IMR-90 (cell line): Measurements from ENCODE around the gene SUSD6. TPM values are rescaled to one million over a fixed set of nuclear protein-coding genes. Genes with fewer than 3 reads are reported as not detected.

Experiments
- ATAC-seq: fragments of 200-7000 bp; cut with Tn5 transposase; 2 replicates; pipeline ENCODE4 v1.9.1; 2020; ENCODE audit warnings: low read depth, mild to moderate bottlenecking, moderate library complexity
- BruUV-seq: library from RNA; stranded (reverse); fragments of 400-500 nt; replicated peaks from 2 replicates; lab custom pipeline; 2021; lab: Mats Ljungman, UMichigan
- CTCF ChIA-PET: fragments of 300-600 bp; formaldehyde crosslinking; extraction: SDS; loops from one replicate; lab custom pipeline; 2021; ENCODE audit warnings: antibody characterized with exemption; lab: Yijun Ruan, JAX
- POLR2A ChIA-PET: fragments of 300-600 bp; sonication (Branson Sonifier 250); formaldehyde crosslinking; loops from one replicate; lab custom pipeline; 2022; ENCODE audit warnings: antibody characterized with exemption; ENCODE audit not compliant: unreplicated experiment; lab: Charles Lee
- DNase-seq: peaks from one replicate; pipeline ENCODE4 v3.0.0; 2013
- H2AFZ ChIP-seq: replicated peaks from 2 replicates; pipeline ENCODE3; 2013; ENCODE audit warnings: low read length, mild to moderate bottlenecking; ENCODE audit not compliant: poor library complexity
- H2AK5ac ChIP-seq: 2 replicates; pipeline ENCODE4 v1.6.1; 2013; ENCODE audit warnings: low read depth, low read length, inconsistent platforms
- H2AK9ac ChIP-seq: replicated peaks from 2 replicates; pipeline ENCODE3; 2013; ENCODE audit warnings: mild to moderate bottlenecking, low read depth, low read length, moderate library complexity; ENCODE audit not compliant: poor library complexity
- H2BK120ac ChIP-seq: 2 replicates; pipeline ENCODE4 v1.6.1; 2013; ENCODE audit warnings: low read depth, low read length, inconsistent platforms
- H2BK15ac ChIP-seq: 3 replicates; pipeline ENCODE4 v1.6.1; 2013; ENCODE audit warnings: low read depth, low read length, inconsistent platforms
- H2BK20ac ChIP-seq: 2 replicates; pipeline ENCODE4 v1.6.1; 2013; ENCODE audit warnings: low read depth, mild to moderate bottlenecking, inconsistent platforms, low read length, moderate library complexity
- H2BK5ac ChIP-seq: 2 replicates; pipeline ENCODE4 v1.6.1; 2013; ENCODE audit warnings: mild to moderate bottlenecking, low read depth, low read length, inconsistent platforms; ENCODE audit not compliant: poor library complexity, severe bottlenecking
- H3K14ac ChIP-seq: replicated peaks from 2 replicates; pipeline ENCODE4 v1.6.1; 2013; ENCODE audit warnings: low read depth, low read length, inconsistent platforms
- H3K18ac ChIP-seq: 2 replicates; pipeline ENCODE4 v1.6.1; 2013; ENCODE audit warnings: low read depth, low read length, control low read depth
- H3K23ac ChIP-seq: 2 replicates; pipeline ENCODE4 v1.6.1; 2013; ENCODE audit warnings: low read depth, low read length, inconsistent platforms
- H3K27ac ChIP-seq: 2 replicates; pipeline ENCODE4 v1.5.1; 2013; ENCODE audit warnings: mild to moderate bottlenecking, control low read depth, low read length; ENCODE audit not compliant: insufficient read depth
- H3K27me3 ChIP-seq: 2 replicates; pipeline ENCODE4 v1.6.1; 2013; ENCODE audit warnings: low read length; ENCODE audit not compliant: control insufficient read depth, insufficient read depth
- H3K36me3 ChIP-seq: 2 replicates; pipeline ENCODE4 v1.6.1; 2013; ENCODE audit warnings: low read length, mixed read lengths; ENCODE audit not compliant: control insufficient read depth, insufficient read depth
- H3K4ac ChIP-seq: 2 replicates; pipeline ENCODE4 v1.6.1; 2013; ENCODE audit warnings: low read depth, low read length, inconsistent platforms
- H3K4me1 ChIP-seq: 2 replicates; pipeline ENCODE4 v1.6.1; 2013; ENCODE audit warnings: low read length, mixed read lengths; ENCODE audit not compliant: control insufficient read depth, insufficient read depth
- H3K4me2 ChIP-seq: 2 replicates; pipeline ENCODE4 v1.6.1; 2013; ENCODE audit warnings: low read depth, mild to moderate bottlenecking, control low read depth, low read length, moderate library complexity
- H3K4me3 ChIP-seq: 2 replicates; pipeline ENCODE4 v1.5.1; 2013; ENCODE audit warnings: low read depth, mild to moderate bottlenecking, control low read depth, low read length, moderate library complexity; ENCODE audit not compliant: insufficient read depth
- H3K56ac ChIP-seq: 2 replicates; pipeline ENCODE4 v1.6.1; 2013; ENCODE audit warnings: low read length, inconsistent platforms; ENCODE audit not compliant: insufficient read depth; ENCODE audit errors: extremely low read depth
- H3K79me1 ChIP-seq, 2 experiments: 2 replicates each; pipeline ENCODE4 v1.6.1; 2013; ENCODE audit warnings: low read length in 2 of 2, inconsistent platforms in 1 of 2, low read depth in 1 of 2
- H3K9ac ChIP-seq: 2 replicates; pipeline ENCODE4 v1.6.1; 2013; ENCODE audit warnings: low read depth, low read length, control low read depth
- H3K9me1 ChIP-seq: 2 replicates; pipeline ENCODE4 v1.6.1; 2013; ENCODE audit warnings: low read length, inconsistent platforms; ENCODE audit not compliant: insufficient read depth
- H3K9me3 ChIP-seq: 2 replicates; pipeline ENCODE4 v1.6.1; 2013; ENCODE audit warnings: low read length; ENCODE audit not compliant: control insufficient read depth, insufficient read depth
- H4K20me1 ChIP-seq: 2 replicates; pipeline ENCODE4 v1.6.1; 2013; ENCODE audit warnings: low read length, inconsistent platforms; ENCODE audit not compliant: insufficient read depth
- H4K5ac ChIP-seq: 2 replicates; pipeline ENCODE4 v1.6.1; 2013; ENCODE audit warnings: mild to moderate bottlenecking, low read depth, low read length, control low read depth
- H4K8ac ChIP-seq, 2 experiments: 2 replicates each; pipeline ENCODE4 v1.6.1; 2013; ENCODE audit warnings: low read depth in 2 of 2, low read length in 2 of 2, control low read depth in 1 of 2, inconsistent platforms in 1 of 2
- H4K91ac ChIP-seq: 2 replicates; pipeline ENCODE4 v1.6.1; 2013; ENCODE audit warnings: low read depth, low read length, inconsistent platforms; ENCODE audit not compliant: insufficient read depth
- BHLHE40 ChIP-seq: fragments of 150-350 bp; IDR thresholded peaks from 2 replicates; pipeline ENCODE4 v1.6.1; 2016; ENCODE audit warnings: mild to moderate bottlenecking, low read depth, low read length
- CEBPB ChIP-seq: IDR thresholded peaks from 2 replicates; pipeline ENCODE4 v1.6.1; 2012; ENCODE audit warnings: low read depth, low read length, improper control_type of control experiment
- CHD1 ChIP-seq: IDR thresholded peaks from 2 replicates; pipeline ENCODE4 v1.6.1; 2012; ENCODE audit warnings: low read depth, low read length, improper control_type of control experiment
- FOS ChIP-seq: fragments of 150-350 bp; IDR thresholded peaks from 2 replicates; pipeline ENCODE4 v1.6.1; 2016; ENCODE audit warnings: low read depth, low read length
- MAFK ChIP-seq: IDR thresholded peaks from 2 replicates; pipeline ENCODE4 v1.6.1; 2012; ENCODE audit warnings: low read depth, low read length, improper control_type of control experiment
- MAZ ChIP-seq: IDR thresholded peaks from 2 replicates; pipeline ENCODE4 v1.6.1; 2012; ENCODE audit warnings: low read depth, mild to moderate bottlenecking, low read length, improper control_type of control experiment, moderate library complexity, borderline replicate concordance
- MXI1 ChIP-seq: IDR thresholded peaks from 2 replicates; pipeline ENCODE4 v1.6.1; 2012; ENCODE audit warnings: low read depth, mild to moderate bottlenecking, low read length, moderate library complexity, borderline replicate concordance
- NFE2L2 ChIP-seq: fragments of 150-350 bp; IDR thresholded peaks from 2 replicates; pipeline ENCODE4 v1.6.1; 2016; ENCODE audit warnings: low read depth, mild to moderate bottlenecking, low read length
- POLR2A ChIP-seq: IDR thresholded peaks from 2 replicates; pipeline ENCODE4 v1.6.1; 2012; ENCODE audit warnings: mild to moderate bottlenecking, low read depth, low read length
- RAD21 ChIP-seq: IDR thresholded peaks from 2 replicates; pipeline ENCODE4 v1.6.1; 2012; ENCODE audit warnings: low read length, improper control_type of control experiment
- RCOR1 ChIP-seq: IDR thresholded peaks from 2 replicates; pipeline ENCODE4 v1.6.1; 2012; ENCODE audit warnings: mild to moderate bottlenecking, low read length, improper control_type of control experiment; ENCODE audit not compliant: insufficient replicate concordance
- RFX5 ChIP-seq: IDR thresholded peaks from 2 replicates; pipeline ENCODE4 v1.8.0; 2012; ENCODE audit warnings: low read depth, mild to moderate bottlenecking, low read length, moderate library complexity
- SMC3 ChIP-seq: fragments of 150-350 bp; IDR thresholded peaks from 2 replicates; pipeline ENCODE4 v1.6.1; 2016; ENCODE audit warnings: low read depth, mild to moderate bottlenecking, antibody characterized with exemption, low read length, moderate library complexity
- WGBS, 2 experiments: methylation state at CpG; one replicate each; pipeline versions ENCODE4 v1.1.5 to v1.1.7; 2013; ENCODE audit warnings: missing lambda C conversion rate in 2 of 2; ENCODE audit not compliant: insufficient read length in 1 of 2; ENCODE audit errors: extremely low coverage in 2 of 2; 5-methylcytosine and 5-hydroxymethylcytosine counted together
- dilution Hi-C: fragments of 300-500 bp; cut with HindIII; formaldehyde crosslinking; loops from one replicate; pipeline ENCODE4 v1.14.3; 2018; ENCODE audit warnings: low sequenced_read_pairs; ENCODE audit not compliant: unreplicated experiment
- in situ Hi-C: fragments of 300-500 bp; cut with MboI; formaldehyde crosslinking; loops from 3 replicates; pipeline ENCODE4 v1.14.3; 2019; ENCODE audit warnings: low sequenced_read_pairs, inconsistent platforms, mixed read lengths
- intact Hi-C: fragments of 100-400 bp; cut with micrococcal nuclease; formaldehyde crosslinking; loops from 2 replicates; pipeline ENCODE4 v1.10.0; 2022
- polyA plus RNA-seq, 3 experiments: library from polyadenylated mRNA; depleted of rRNA; stranded (reverse); fragments of >200 nt; gene quantifications; 2 replicates each; pipeline ENCODE4 v1.2.3, GENCODE V29; 2012; ENCODE audit warnings: low replicate concordance in 1 of 3
- total RNA-seq: library from RNA; depleted of rRNA; stranded (reverse); fragments of >200 nt; gene quantifications from 2 replicates; pipeline ENCODE4 v1.2.3, GENCODE V29; 2012
- TF ChIP-seq, protein P1 (sequence below): fragments of 150-350 bp; IDR thresholded peaks from 2 replicates; pipeline ENCODE4 v1.6.1; 2017; ENCODE audit warnings: mild to moderate bottlenecking, antibody characterized with exemption, low read length, low read depth
- TF ChIP-seq, protein P2 (sequence below): conservative IDR thresholded peaks from 2 replicates; pipeline ENCODE4 v1.5.1; 2012; ENCODE audit warnings: mild to moderate bottlenecking, low read depth, low read length, improper control_type of control experiment
- TF ChIP-seq, protein P3 (sequence below): fragments of 150-350 bp; IDR thresholded peaks from 2 replicates; pipeline ENCODE4 v1.6.1; 2016; ENCODE audit warnings: low read depth, mild to moderate bottlenecking, low read length, moderate library complexity, borderline replicate concordance

The SUSD6 gene
- total and polyA plus RNA-seq, 2 of the 4 experiments (the other 2 are of a cell fraction): 2.3 to 10.1 TPM

DNA sequence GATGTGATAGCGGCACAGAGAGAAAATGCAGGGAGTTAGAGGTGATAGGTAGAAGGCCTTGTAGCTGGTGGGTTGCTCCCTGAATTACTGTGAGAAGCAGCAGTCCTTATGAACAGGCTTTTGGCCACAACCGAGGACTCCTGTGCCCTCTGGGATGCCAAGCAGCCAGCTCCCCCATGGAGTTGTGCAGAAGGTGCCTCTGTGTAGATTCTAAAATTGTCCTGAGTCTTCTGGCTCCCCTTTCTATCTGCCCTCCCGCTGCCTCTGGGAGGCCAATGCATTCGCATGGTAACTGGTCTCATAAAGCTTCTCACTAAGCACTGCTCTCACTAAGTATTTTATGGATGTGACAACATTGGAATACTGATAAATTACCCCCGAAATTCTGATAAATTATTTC is 16.1 kb upstream of the SUSD6 start:
- DNase-seq: no peak
- H2BK5ac ChIP-seq: no peak overlapping the region
- ATAC-seq: no peak
- no peak overlapping the region for H3K14ac ChIP-seq
- intact Hi-C loops: no loop called here
- H3K56ac ChIP-seq: no peak overlapping the region
- peaks cover 6% of the 10 kb centered on the region; the same call in 1 of the 2 replicates for H3K4me1 ChIP-seq
- no peak overlapping the region for H3K4me3 ChIP-seq
- H3K23ac ChIP-seq: no peak overlapping the region
- H3K9me1 ChIP-seq: no peaks in the 10 kb centered on the region
- no peak overlapping the region for H4K8ac ChIP-seq
- H2BK120ac ChIP-seq: no peak overlapping the region
- ChIA-PET CTCF (interaction anchor here (1.6 kb wide), 1 partner anchor 11 kb away, joined by 14 read pairs; no protein-coding TSS in a partner anchor), POLR2A (no interaction called here)
- no peak overlapping the region for H3K4me2 ChIP-seq
- in situ Hi-C loops: loop anchor here (25.0 kb wide), 1 partner anchor 417 kb away; no protein-coding TSS in a partner anchor
- no peaks in the 10 kb centered on the region for H3K79me1 ChIP-seq
- WGBS, 2 experiments: no CpG with 5 or more reads among the region's 5 CpGs
- BruUV-seq: no TSS peak
- no peak overlapping the region for H4K91ac ChIP-seq
- dilution Hi-C loops: no loop called here
- no peak overlapping the region for H3K27ac ChIP-seq
- H3K27me3 ChIP-seq: no peaks in the 10 kb centered on the region; the same call in 1 of the 2 replicates
- H3K4ac ChIP-seq: no peak overlapping the region
- H3K18ac ChIP-seq: no peak overlapping the region
- no peak overlapping the region for H2AK5ac ChIP-seq
- no peak overlapping the region for H2AK9ac ChIP-seq
- no peak for TF ChIP-seq RCOR1
- no peak for TF ChIP-seq BHLHE40
- TF ChIP-seq MAZ: no peak
- TF ChIP-seq, protein P1, sequence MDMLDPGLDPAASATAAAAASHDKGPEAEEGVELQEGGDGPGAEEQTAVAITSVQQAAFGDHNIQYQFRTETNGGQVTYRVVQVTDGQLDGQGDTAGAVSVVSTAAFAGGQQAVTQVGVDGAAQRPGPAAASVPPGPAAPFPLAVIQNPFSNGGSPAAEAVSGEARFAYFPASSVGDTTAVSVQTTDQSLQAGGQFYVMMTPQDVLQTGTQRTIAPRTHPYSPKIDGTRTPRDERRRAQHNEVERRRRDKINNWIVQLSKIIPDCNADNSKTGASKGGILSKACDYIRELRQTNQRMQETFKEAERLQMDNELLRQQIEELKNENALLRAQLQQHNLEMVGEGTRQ: no peak
- TF ChIP-seq, protein P2, sequence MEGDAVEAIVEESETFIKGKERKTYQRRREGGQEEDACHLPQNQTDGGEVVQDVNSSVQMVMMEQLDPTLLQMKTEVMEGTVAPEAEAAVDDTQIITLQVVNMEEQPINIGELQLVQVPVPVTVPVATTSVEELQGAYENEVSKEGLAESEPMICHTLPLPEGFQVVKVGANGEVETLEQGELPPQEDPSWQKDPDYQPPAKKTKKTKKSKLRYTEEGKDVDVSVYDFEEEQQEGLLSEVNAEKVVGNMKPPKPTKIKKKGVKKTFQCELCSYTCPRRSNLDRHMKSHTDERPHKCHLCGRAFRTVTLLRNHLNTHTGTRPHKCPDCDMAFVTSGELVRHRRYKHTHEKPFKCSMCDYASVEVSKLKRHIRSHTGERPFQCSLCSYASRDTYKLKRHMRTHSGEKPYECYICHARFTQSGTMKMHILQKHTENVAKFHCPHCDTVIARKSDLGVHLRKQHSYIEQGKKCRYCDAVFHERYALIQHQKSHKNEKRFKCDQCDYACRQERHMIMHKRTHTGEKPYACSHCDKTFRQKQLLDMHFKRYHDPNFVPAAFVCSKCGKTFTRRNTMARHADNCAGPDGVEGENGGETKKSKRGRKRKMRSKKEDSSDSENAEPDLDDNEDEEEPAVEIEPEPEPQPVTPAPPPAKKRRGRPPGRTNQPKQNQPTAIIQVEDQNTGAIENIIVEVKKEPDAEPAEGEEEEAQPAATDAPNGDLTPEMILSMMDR: no peak
- TF ChIP-seq CHD1: no peak
- no peak for TF ChIP-seq POLR2A
- no peak for TF ChIP-seq RFX5
- TF ChIP-seq NFE2L2: no peak
- no peak for TF ChIP-seq RAD21
- TF ChIP-seq MXI1: no peak
- TF ChIP-seq FOS: no peak
- no peak for TF ChIP-seq MAFK
- TF ChIP-seq, protein P3, sequence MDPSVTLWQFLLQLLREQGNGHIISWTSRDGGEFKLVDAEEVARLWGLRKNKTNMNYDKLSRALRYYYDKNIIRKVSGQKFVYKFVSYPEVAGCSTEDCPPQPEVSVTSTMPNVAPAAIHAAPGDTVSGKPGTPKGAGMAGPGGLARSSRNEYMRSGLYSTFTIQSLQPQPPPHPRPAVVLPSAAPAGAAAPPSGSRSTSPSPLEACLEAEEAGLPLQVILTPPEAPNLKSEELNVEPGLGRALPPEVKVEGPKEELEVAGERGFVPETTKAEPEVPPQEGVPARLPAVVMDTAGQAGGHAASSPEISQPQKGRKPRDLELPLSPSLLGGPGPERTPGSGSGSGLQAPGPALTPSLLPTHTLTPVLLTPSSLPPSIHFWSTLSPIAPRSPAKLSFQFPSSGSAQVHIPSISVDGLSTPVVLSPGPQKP: no peak
- no peak for TF ChIP-seq CEBPB
- TF ChIP-seq SMC3: no peak
- no peak overlapping the region for H2BK20ac ChIP-seq
- H4K20me1 ChIP-seq: no peaks in the 10 kb centered on the region
- no peaks in the 10 kb centered on the region for H3K36me3 ChIP-seq
- H3K9ac ChIP-seq: no peak overlapping the region
- H2AFZ ChIP-seq: no peak overlapping the region
- no peaks in the 10 kb centered on the region for H3K9me3 ChIP-seq
- H4K5ac ChIP-seq: no peak overlapping the region
- no peak overlapping the region for H2BK15ac ChIP-seq
